ENCODE results near the gene SKIC2. TPM values are rescaled to one million over a fixed set of nuclear protein-coding genes. Genes with fewer than 3 reads are reported as not detected.

SKIC2 gene
- total and polyA plus RNA-seq, 9 donors, result 24.6 to 59.4 (median 42.1) TPM

GRCh38 chr6:31948753-31949413 is 10.1 kb upstream of the SKIC2 start:
- no peaks in the 10 kb centered on the region for H3K9me3 ChIP-seq
- no peak overlapping the region for H3K27ac ChIP-seq
- peaks cover 6% of the 10 kb centered on the region for H3K4me1 ChIP-seq (ENCODE audit: insufficient read depth)
- no peak for DNase-seq
- TF ChIP-seq POLR2A (IDR thresholded peaks at IDR 0.05) (no peak), EP300 (IDR thresholded peaks at IDR 0.05) (no peak), CTCF (IDR thresholded peaks at IDR 0.05) (no peak)
- H3K4me3 ChIP-seq, result no peak overlapping the region
- H3K36me3 ChIP-seq, result no peaks in the 10 kb centered on the region
- H3K27me3 ChIP-seq, result no peaks in the 10 kb centered on the region
- intact Hi-C loops (cut with DNase I), result loop anchor here in 1 of 4 donors (10.0 kb wide), 1 partner anchor 1336 kb away; the partner anchor contains the start of genes PFDN6 and WDR46
- 76 to 88% (median 88%) methylated on average over 6 of the region's 6 CpGs for WGBS, 3 donors

DNA sequence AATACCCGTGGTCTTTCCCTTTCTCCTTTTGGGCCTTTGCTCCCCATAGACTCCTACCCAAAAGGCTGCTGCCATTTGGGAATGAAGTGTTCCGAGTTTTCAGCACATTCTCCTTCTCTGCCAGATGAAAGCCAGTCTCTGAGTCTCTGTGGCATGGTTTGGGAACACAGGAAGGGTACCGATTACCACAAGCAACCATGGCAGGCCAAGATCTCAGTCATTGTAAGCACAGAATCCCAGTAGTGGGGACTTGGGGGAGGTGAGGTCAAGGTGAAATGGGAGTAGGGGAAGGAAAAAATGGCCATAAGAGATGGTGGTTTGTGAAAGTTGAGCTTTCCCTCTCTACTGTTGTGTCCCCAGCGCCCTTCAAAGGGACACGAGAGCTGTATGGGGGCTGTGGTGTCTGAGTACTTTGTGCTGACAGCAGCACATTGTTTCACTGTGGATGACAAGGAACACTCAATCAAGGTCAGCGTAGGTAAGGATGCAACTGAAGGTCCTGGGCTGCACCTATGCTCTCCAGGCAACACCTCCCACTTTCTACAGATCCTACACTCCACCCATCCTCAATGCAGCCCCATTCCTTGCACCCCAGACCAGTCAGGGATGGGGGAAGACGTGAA is 8.9 kb upstream of the SKIC2 start:
- Histone ChIP-seq H3K4me1 (ENCODE audit: insufficient read depth) (peaks cover 5% of the 10 kb centered on the region), H3K9me3 (no peaks in the 10 kb centered on the region), H3K4me3 (no peak overlapping the region), H3K27me3 (no peaks in the 10 kb centered on the region), H3K36me3 (peaks cover 2% of the 10 kb centered on the region), H3K27ac (no peak overlapping the region)
- TF ChIP-seq EP300 (IDR thresholded peaks at IDR 0.05), result no peak
- no peak for TF ChIP-seq POLR2A (IDR thresholded peaks at IDR 0.05)
- no peak for TF ChIP-seq CTCF (IDR thresholded peaks at IDR 0.05)
- WGBS, 3 donors, result 72 to 81% (median 78%) methylated on average over 7 of the region's 7 CpGs
- intact Hi-C loops (cut with DNase I), result loop anchor here in 3 of 4 donors (5.0 to 10.0 kb wide), 3 partner anchors 43 to 1335 kb away; partner anchors contain the start of genes ZBTB12 (in 2 of the 3), PFDN6 (in 1 of the 3) and WDR46 (in 1 of the 3)
- DNase-seq, result no peak

- no peak overlapping the region for H3K4me3 ChIP-seq
- peak; percentile 56 to 79 (median 68) for DNase-seq
- TF ChIP-seq EP300 (IDR thresholded peaks at IDR 0.05), result no peak
- peak in 2 of 3 donors; percentile 55 to 58 for TF ChIP-seq CTCF (IDR thresholded peaks at IDR 0.05)
- no peak overlapping the region for H3K27ac ChIP-seq
- no peaks in the 10 kb centered on the region for H3K9me3 ChIP-seq
- peaks cover 2% of the 10 kb centered on the region for H3K36me3 ChIP-seq
- 46 to 50% (median 46%) methylated on average over 5 of the region's 5 CpGs for WGBS, 3 donors
- H3K4me1 ChIP-seq (ENCODE audit: insufficient read depth), result no peaks in the 10 kb centered on the region
- intact Hi-C loops (cut with DNase I), result loop anchor here in 3 of 4 donors (5.0 to 10.0 kb wide), 2 partner anchors 45 to 47 kb away; partner anchors contain the start of gene ZBTB12 (in 2 of the 3)
- H3K27me3 ChIP-seq, result no peaks in the 10 kb centered on the region
Observed at GRCh38 chr6:31952140-31952805, 6.7 kb upstream of the SKIC2 start.

GRCh38 chr6:31952890-31953289 is 6.1 kb upstream of the SKIC2 start:
- H3K4me1 ChIP-seq (ENCODE audit: insufficient read depth), result no peaks in the 10 kb centered on the region
- H3K27ac ChIP-seq, result no peak overlapping the region
- H3K36me3 ChIP-seq, result peaks cover 2% of the 10 kb centered on the region
- no peak for DNase-seq
- WGBS, 3 donors, result 72 to 79% (median 75%) methylated on average over 5 of the region's 5 CpGs
- no peak overlapping the region for H3K4me3 ChIP-seq
- intact Hi-C loops (cut with DNase I), result loop anchor here in 3 of 4 donors (5.0 to 10.0 kb wide), 2 partner anchors 46 to 48 kb away; partner anchors contain the start of gene ZBTB12 (in 2 of the 3)
- no peaks in the 10 kb centered on the region for H3K27me3 ChIP-seq
- TF ChIP-seq CTCF (IDR thresholded peaks at IDR 0.05) (no peak), POLR2A (IDR thresholded peaks at IDR 0.05) (no peak), EP300 (IDR thresholded peaks at IDR 0.05) (no peak)
- no peaks in the 10 kb centered on the region for H3K9me3 ChIP-seq
